OCI-LY3 (cell line): Measurements from ENCODE around the gene KLHL13.

Experiments
- H2AFZ ChIP-seq: fragments of 200-600, 300-600 bp; shearing (Covaris generic); 2 replicates; pipeline ENCODE4 v1.6.0; 2014; ENCODE audit warnings: antibody characterized with exemption, low read depth, low read length
- H3K27ac ChIP-seq: fragments of 200-600, 300-600 bp; sonication (generic); 2 replicates; pipeline ENCODE4 v1.5.1; 2014; ENCODE audit warnings: mild to moderate bottlenecking, low read length, moderate library complexity, mixed read lengths
- H3K27me3 ChIP-seq: fragments of 200-600, 300-600 bp; sonication (generic); 2 replicates; pipeline ENCODE4 v1.6.1; 2014; ENCODE audit warnings: low read depth, low read length, mixed read lengths
- H3K36me3 ChIP-seq: fragments of 200-600, 300-600 bp; sonication (generic); replicated peaks from 2 replicates; pipeline ENCODE3; 2014; ENCODE audit warnings: low read depth, low read length, mixed read lengths
- H3K4me1 ChIP-seq: fragments of 300-600, 200-600 bp; sonication (generic); 2 replicates; pipeline ENCODE4 v1.6.1; 2014; ENCODE audit warnings: low read length, mixed read lengths
- H3K4me2 ChIP-seq: fragments of 200-600, 300-600 bp; sonication (generic); 2 replicates; pipeline ENCODE4 v1.6.1; 2014; ENCODE audit warnings: low read length, mixed read lengths
- H3K4me3 ChIP-seq: fragments of 300-600, 200-600 bp; sonication (generic); 2 replicates; pipeline ENCODE4 v1.5.1; 2014; ENCODE audit warnings: antibody characterized with exemption, mild to moderate bottlenecking, low read length, moderate library complexity
- H3K79me2 ChIP-seq: fragments of 300-600, 200-600 bp; shearing (Covaris generic); 2 replicates; pipeline ENCODE4 v1.6.1; 2014; ENCODE audit warnings: mild to moderate bottlenecking, low read length, mixed read lengths
- H3K9ac ChIP-seq: fragments of 300-600, 200-600 bp; shearing (Covaris generic); 2 replicates; pipeline ENCODE4 v1.6.0; 2014; ENCODE audit warnings: mild to moderate bottlenecking, low read length, moderate library complexity
- H3K9me3 ChIP-seq: fragments of 200-600, 300-600 bp; shearing (Covaris generic); 2 replicates; pipeline ENCODE4 v1.6.1; 2014; ENCODE audit warnings: low read length, mixed read lengths; ENCODE audit not compliant: insufficient read depth
- H4K20me1 ChIP-seq: fragments of 200-600, 300-600 bp; sonication (generic); 2 replicates; pipeline ENCODE4 v1.6.1; 2016; ENCODE audit warnings: low read length, mixed read lengths; ENCODE audit not compliant: insufficient read depth
- EZH2phosphoT487 ChIP-seq: fragments of 200-600 bp; shearing (Covaris generic); IDR thresholded peaks from 2 replicates; pipeline ENCODE4 v1.6.1; 2018; ENCODE audit warnings: antibody characterized with exemption, mixed run types, low read depth
- TF ChIP-seq, protein P1 (sequence below): fragments of 200-600, 300-600 bp; sonication (generic); IDR thresholded peaks from 2 replicates; pipeline ENCODE4 v1.5.1; 2014; ENCODE audit warnings: antibody characterized with exemption, low read length, low read depth

The KLHL13 gene

DNA sequence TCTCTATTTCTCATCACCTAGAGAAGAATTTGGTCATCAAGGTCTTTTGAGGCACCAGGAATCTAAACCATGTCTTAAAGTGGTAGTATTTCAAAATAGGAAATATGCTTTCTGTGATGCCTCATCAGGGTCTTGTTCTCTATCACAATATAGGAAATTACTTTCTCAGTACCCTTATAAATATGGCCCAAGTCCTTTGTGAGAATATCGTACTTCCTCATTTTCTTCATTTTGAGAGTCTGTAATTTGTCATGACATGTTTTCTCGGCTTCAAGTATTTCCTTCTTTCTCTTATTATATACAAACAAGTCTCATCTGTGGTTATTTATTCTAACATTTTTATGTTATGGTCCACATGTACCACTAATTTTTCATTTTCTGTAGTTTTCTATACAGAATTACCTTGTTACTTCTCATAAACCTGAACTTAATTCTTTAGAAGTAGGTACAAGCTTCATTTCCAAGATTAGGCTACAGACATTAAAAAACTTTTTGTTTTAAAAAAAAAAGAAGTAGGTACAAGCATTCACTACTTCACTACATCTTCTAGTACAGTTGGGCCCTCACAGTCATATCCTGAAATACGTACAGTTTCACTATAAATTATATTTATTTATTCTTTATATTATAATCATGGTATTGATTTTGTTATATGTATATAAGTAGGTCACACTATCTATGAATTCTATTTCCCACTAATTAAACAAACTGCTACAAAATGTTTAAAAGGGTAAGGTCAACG lies 54.4 kb downstream of the KLHL13 start:
- Histone ChIP-seq H3K9ac (no peak overlapping the region), H3K4me1 (peaks cover 24% of the 10 kb centered on the region), H3K27me3 (peaks cover 9% of the 10 kb centered on the region), H3K79me2 (no peaks in the 10 kb centered on the region), H3K4me2 (peak overlapping the region; percentile 60), H3K36me3 (no peaks in the 10 kb centered on the region), H3K27ac (peak overlapping the region; percentile 22; the same call in 1 of the 2 replicates), H2AFZ (no peak overlapping the region), H3K9me3 (no peaks in the 10 kb centered on the region), H3K4me3 (no peak overlapping the region), H4K20me1 (no peaks in the 10 kb centered on the region)
- TF ChIP-seq, protein P1, sequence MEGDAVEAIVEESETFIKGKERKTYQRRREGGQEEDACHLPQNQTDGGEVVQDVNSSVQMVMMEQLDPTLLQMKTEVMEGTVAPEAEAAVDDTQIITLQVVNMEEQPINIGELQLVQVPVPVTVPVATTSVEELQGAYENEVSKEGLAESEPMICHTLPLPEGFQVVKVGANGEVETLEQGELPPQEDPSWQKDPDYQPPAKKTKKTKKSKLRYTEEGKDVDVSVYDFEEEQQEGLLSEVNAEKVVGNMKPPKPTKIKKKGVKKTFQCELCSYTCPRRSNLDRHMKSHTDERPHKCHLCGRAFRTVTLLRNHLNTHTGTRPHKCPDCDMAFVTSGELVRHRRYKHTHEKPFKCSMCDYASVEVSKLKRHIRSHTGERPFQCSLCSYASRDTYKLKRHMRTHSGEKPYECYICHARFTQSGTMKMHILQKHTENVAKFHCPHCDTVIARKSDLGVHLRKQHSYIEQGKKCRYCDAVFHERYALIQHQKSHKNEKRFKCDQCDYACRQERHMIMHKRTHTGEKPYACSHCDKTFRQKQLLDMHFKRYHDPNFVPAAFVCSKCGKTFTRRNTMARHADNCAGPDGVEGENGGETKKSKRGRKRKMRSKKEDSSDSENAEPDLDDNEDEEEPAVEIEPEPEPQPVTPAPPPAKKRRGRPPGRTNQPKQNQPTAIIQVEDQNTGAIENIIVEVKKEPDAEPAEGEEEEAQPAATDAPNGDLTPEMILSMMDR: no peak
- TF ChIP-seq EZH2phosphoT487: no peak

DNA sequence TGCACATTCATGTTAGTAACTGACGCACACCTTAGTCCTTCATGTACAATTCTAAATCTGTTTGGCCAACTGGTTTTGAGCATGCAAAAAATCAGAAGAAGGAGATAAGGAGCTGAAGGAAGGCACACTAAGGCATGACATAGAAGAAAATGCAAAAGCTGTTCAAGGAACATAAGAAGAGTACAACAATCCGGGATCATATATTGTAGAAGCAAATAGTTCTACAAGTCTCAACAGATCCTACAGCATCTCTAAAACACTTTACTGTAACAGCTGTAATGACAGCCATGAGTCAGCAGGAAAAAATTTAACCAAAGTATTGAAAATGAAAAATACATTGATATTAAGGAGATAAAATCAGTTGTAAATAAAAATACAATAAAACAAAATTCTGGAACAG lies 57.7 kb downstream of the KLHL13 start:
- H3K27me3 ChIP-seq: peaks cover 3% of the 10 kb centered on the region
- TF ChIP-seq EZH2phosphoT487: no peak
- TF ChIP-seq, protein P1: no peak
- H4K20me1 ChIP-seq: no peaks in the 10 kb centered on the region
- no peak overlapping the region for H3K9ac ChIP-seq
- H3K9me3 ChIP-seq: no peaks in the 10 kb centered on the region
- H2AFZ ChIP-seq: no peak overlapping the region
- no peak overlapping the region for H3K4me3 ChIP-seq
- H3K4me1 ChIP-seq: peaks cover 24% of the 10 kb centered on the region
- no peak overlapping the region for H3K4me2 ChIP-seq
- no peaks in the 10 kb centered on the region for H3K79me2 ChIP-seq
- no peaks in the 10 kb centered on the region for H3K36me3 ChIP-seq
- H3K27ac ChIP-seq: no peak overlapping the region

GRCh38 chrX:118056870-118057269 lies 59.7 kb downstream of the KLHL13 start:
- Histone ChIP-seq H3K79me2 (no peaks in the 10 kb centered on the region), H3K4me1 (peaks cover 5% of the 10 kb centered on the region), H3K9me3 (no peaks in the 10 kb centered on the region), H3K4me3 (no peak overlapping the region), H3K27ac (no peak overlapping the region), H3K36me3 (no peaks in the 10 kb centered on the region), H3K9ac (no peak overlapping the region), H3K4me2 (no peak overlapping the region), H3K27me3 (no peaks in the 10 kb centered on the region; the same call in 1 of the 2 replicates), H4K20me1 (no peaks in the 10 kb centered on the region), H2AFZ (no peak overlapping the region)
- no peak for TF ChIP-seq EZH2phosphoT487
- TF ChIP-seq, protein P1: no peak

- H3K79me2 ChIP-seq: no peaks in the 10 kb centered on the region
- no peaks in the 10 kb centered on the region for H3K9me3 ChIP-seq
- H3K36me3 ChIP-seq: no peaks in the 10 kb centered on the region
- H3K9ac ChIP-seq: no peak overlapping the region
- no peaks in the 10 kb centered on the region for H4K20me1 ChIP-seq
- H3K27ac ChIP-seq: no peak overlapping the region
- no peak overlapping the region for H3K4me3 ChIP-seq
- H2AFZ ChIP-seq: no peak overlapping the region
- H3K4me1 ChIP-seq: no peaks in the 10 kb centered on the region
- TF ChIP-seq EZH2phosphoT487: no peak
- TF ChIP-seq, protein P1: no peak
- H3K4me2 ChIP-seq: no peak overlapping the region
- no peaks in the 10 kb centered on the region for H3K27me3 ChIP-seq
Measured at GRCh38 chrX:118049713-118050112, 66.9 kb downstream of the KLHL13 start.
